AG10803 (cell line): ENCODE measurements around the gene RELN.

Source experiments
- DNase-seq: peaks from one replicate; pipeline ENCODE4 v3.0.0; 2010; ENCODE audit warnings: low read depth
- H3K4me3 ChIP-seq: 2 replicates; pipeline ENCODE4 v1.5.1; 2011; ENCODE audit warnings: mild to moderate bottlenecking, low read length, control low read depth
- TF ChIP-seq, protein P1 (sequence below): conservative IDR thresholded peaks from 2 replicates; pipeline ENCODE4 v1.5.1; 2011; ENCODE audit warnings: mild to moderate bottlenecking, low read length, control low read depth, inconsistent platforms

RELN gene

DNA sequence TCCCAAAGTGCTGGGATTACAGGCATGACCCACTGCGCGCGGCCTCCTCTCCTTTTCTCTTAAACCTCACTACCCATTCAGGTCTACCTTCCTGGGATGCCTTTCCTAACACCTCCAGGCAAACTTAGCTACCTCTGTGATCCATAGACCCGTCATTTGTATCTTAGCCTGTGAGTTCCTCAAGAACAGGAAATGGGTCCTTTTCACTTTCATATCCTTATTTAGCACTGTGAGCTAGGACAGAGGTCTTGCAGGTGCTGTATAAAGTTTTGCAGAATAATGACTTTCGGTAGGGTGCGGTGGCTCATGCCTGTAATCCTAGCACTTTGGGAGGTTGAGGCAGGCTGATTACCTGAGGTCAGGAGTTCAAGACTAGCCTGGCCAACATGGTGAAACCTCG, 215.7 kb downstream of the RELN start:
- TF ChIP-seq, protein P1, sequence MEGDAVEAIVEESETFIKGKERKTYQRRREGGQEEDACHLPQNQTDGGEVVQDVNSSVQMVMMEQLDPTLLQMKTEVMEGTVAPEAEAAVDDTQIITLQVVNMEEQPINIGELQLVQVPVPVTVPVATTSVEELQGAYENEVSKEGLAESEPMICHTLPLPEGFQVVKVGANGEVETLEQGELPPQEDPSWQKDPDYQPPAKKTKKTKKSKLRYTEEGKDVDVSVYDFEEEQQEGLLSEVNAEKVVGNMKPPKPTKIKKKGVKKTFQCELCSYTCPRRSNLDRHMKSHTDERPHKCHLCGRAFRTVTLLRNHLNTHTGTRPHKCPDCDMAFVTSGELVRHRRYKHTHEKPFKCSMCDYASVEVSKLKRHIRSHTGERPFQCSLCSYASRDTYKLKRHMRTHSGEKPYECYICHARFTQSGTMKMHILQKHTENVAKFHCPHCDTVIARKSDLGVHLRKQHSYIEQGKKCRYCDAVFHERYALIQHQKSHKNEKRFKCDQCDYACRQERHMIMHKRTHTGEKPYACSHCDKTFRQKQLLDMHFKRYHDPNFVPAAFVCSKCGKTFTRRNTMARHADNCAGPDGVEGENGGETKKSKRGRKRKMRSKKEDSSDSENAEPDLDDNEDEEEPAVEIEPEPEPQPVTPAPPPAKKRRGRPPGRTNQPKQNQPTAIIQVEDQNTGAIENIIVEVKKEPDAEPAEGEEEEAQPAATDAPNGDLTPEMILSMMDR, result no peak
- DNase-seq, result no peak
- no peak overlapping the region for H3K4me3 ChIP-seq

DNA sequence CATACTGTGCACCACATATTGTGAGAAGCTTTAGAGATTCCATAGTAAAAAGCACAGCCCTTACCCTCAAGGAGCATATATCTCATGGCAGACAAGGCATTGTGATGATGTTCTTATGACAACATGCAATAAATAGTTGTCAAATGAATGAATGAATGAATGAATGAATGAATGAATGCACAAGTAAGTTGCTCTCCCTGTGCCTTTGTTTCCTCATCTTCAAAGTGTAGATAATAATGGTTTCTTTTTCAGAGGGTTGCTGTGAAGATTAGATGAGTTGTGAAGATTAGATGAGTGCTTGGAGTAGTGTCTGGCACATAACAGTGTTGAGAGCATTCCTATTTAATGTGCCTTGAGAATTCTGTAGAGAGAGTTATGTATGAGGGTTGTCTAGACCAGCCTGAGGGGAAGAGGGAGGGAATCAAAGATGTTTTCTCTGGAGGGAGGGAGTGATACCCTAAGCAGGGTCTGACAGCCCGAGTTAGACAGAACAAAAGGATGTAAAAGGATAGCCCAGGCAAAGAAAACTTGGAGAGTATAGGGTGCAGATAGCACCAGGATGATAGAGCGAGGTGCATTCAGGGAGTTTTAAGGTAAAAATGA, 217.2 kb downstream of the RELN start:
- no peak overlapping the region for H3K4me3 ChIP-seq
- DNase-seq, result no peak
- TF ChIP-seq, protein P1, result no peak

DNA sequence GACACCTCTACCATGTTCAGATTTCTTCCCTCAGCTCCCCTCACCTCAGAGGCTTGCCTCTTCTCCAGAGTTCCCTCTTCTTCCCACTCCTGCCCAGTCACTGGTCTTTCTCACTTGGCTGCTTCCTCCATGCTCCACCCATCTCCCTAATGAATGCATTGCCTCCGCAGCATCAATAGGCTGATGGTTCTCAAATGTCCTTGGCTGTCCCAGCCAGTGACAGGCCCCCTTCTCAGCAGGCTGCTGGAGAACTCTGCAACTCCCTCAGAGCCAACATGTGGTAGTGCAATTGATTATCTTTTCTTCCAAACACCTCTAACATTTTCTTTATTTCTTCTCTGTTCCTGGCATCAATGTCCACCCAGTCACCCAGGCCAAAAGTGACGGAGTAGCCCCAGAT, 218.2 kb downstream of the RELN start:
- no peak for DNase-seq
- no peak overlapping the region for H3K4me3 ChIP-seq
- TF ChIP-seq, protein P1, result no peak

DNA sequence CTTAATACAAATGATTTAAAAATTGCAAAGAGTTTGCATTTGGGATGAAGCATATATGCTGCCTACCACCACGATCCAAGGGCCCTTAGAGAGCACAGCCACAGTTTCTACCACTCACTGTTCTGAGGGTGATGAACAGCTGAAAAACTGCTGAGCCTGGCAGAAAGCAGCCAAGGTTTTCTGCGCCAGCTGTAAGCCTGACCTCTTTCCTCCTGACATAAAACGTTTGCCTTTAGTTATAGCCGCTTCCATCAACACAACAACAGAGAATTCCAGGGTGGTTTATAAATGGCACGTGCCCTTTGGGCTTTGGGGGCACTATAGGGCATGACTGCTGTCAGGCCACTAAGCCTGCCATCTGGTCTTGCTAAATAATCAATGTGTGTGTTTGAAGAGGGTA, 222.8 kb downstream of the RELN start:
- no peak overlapping the region for H3K4me3 ChIP-seq
- TF ChIP-seq, protein P1, result no peak
- DNase-seq, result no peak

DNA sequence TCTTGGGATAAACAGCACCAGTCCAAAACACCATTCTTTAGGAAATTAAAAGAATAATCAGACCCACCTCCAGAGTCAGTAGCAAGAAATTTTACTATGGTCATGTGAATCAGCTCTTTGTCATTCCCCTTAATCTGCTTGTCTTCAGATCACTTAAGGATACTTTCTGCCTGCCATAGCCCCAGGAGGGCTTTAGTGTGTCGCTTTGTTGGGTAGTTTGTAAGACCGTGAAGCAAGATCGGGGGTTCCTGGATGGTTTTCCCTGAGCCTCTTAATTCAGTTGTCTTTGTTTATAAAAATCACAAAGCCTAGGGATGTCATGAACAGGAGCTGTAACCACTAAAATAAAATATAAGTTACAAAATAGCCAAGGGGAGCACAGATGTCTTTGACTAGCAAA, 223.6 kb downstream of the RELN start:
- TF ChIP-seq, protein P1, result no peak
- no peak for DNase-seq
- no peak overlapping the region for H3K4me3 ChIP-seq

DNA sequence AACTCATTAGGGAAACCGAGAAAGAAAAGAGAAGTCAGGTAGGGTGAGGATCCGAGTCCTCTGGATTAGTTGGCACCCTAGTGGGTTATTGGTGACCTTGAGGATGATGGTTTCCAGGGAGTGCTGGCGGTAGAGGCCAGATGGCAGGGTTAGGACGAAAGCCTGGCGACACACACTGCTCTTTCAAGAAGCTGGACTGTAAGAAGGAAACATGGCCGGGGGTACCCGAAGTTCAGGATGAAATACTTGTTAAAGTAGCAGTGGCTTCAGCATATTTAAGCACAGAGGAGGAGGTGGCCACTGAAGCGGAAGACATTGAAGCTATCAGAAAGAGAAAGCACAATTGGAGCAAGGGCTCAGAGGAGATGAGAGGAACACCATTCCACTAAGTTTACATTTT, 224.6 kb downstream of the RELN start:
- no peak for DNase-seq
- TF ChIP-seq, protein P1, result no peak
- no peak overlapping the region for H3K4me3 ChIP-seq

DNA sequence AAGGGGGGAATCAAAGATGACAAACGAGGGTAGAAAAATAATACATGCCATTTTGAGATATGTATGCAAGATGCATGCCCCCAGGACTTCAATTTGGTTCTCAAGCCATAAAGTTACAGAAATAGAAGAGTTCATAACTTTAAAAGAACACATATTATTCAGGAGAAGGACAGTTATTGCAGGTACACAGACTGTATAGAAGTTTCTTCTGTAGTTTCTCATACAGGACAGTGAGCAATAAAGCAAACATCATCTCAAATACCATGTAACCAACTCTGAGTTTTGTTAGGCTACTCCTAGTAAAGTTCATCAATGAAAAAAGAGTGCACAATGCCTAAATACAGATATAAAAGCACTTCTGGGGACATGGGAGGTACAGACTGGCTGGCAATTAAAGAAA, 226.6 kb downstream of the RELN start:
- TF ChIP-seq, protein P1, result no peak

More for the DNA sequence above, 226.6 kb downstream of the RELN start:
- no peak overlapping the region for H3K4me3 ChIP-seq
- no peak for DNase-seq
